DND-41 (cell line): ENCODE measurements around the gene POLR1B.
"Not testable (repeated sequence)": the region's sequence is repeated elsewhere in the genome, so short reads cannot be mapped to it uniquely, and the experiment has no call there.

Experiments used
- EZH2 ChIP-seq: IDR thresholded peaks from 3 replicates; pipeline ENCODE4 v1.6.1; 2012; ENCODE audit warnings: borderline replicate concordance, low read depth, mild to moderate bottlenecking, moderate library complexity, low read length, inconsistent platforms; ENCODE audit not compliant: severe bottlenecking
- TF ChIP-seq, protein P1 (sequence below): IDR thresholded peaks from 2 replicates; pipeline ENCODE4 v1.5.1; 2012; ENCODE audit warnings: borderline replicate concordance, low read length, moderate library complexity, mild to moderate bottlenecking; ENCODE audit not compliant: poor library complexity, severe bottlenecking; ENCODE audit errors: extremely low read depth

DNA sequence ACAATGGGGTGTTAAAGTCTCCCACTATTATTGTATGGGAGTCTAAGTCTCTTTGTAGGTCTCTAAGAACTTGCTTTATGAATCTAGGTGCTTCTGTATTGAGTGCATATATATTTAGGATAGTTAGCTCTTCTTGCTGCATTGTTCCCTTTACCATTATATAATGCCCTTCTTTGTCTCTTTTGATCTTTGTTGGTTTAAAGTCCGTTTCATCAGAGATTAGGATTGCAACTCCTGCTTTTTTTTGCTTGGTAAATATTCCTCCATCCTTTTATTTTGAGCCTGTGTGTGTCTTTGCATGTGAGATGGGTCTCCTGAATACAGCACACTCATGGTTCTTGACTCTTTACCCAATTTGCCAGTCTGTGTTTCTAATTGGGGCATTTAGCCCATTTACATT lies 70.0 kb downstream of the POLR1B start:
- TF ChIP-seq, protein P1, sequence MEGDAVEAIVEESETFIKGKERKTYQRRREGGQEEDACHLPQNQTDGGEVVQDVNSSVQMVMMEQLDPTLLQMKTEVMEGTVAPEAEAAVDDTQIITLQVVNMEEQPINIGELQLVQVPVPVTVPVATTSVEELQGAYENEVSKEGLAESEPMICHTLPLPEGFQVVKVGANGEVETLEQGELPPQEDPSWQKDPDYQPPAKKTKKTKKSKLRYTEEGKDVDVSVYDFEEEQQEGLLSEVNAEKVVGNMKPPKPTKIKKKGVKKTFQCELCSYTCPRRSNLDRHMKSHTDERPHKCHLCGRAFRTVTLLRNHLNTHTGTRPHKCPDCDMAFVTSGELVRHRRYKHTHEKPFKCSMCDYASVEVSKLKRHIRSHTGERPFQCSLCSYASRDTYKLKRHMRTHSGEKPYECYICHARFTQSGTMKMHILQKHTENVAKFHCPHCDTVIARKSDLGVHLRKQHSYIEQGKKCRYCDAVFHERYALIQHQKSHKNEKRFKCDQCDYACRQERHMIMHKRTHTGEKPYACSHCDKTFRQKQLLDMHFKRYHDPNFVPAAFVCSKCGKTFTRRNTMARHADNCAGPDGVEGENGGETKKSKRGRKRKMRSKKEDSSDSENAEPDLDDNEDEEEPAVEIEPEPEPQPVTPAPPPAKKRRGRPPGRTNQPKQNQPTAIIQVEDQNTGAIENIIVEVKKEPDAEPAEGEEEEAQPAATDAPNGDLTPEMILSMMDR: not testable (repeated sequence)
- not testable (repeated sequence) for TF ChIP-seq EZH2
